Retina (tissue), 1 donor: Measurements from ENCODE around the gene IPCEF1.
A peak's percentile ranks its signal among the peaks of the same experiment; 100 is the strongest.
"Not testable (repeated sequence)": the region's sequence is repeated elsewhere in the genome, so short reads cannot be mapped to it uniquely, and the experiment has no call there.

Source experiments
- DNase-seq: peaks from one replicate; pipeline ENCODE4 v3.0.0-alpha.2; 2016

Gene IPCEF1

GRCh38 chr6:154329350-154330170, 27.0 kb downstream of the IPCEF1 start:
- DNase-seq = no peak

- not testable (repeated sequence) for DNase-seq
These were observed 29.3 kb downstream of the IPCEF1 start for GRCh38 chr6:154327313-154327712.

- no peak for DNase-seq
These were observed 31.5 kb downstream of the IPCEF1 start for GRCh38 chr6:154325142-154325541.

GRCh38 chr6:154320181-154320580, 36.4 kb downstream of the IPCEF1 start:
- DNase-seq = no peak

- DNase-seq = peak; percentile 22
These were observed 37.3 kb downstream of the IPCEF1 start for GRCh38 chr6:154319231-154319858.

- DNase-seq = no peak
These were observed 37.9 kb downstream of the IPCEF1 start for GRCh38 chr6:154318721-154319120.

- no peak for DNase-seq
These were observed 40.5 kb downstream of the IPCEF1 start for GRCh38 chr6:154316131-154316530.

- DNase-seq = no peak
These were observed 42.5 kb downstream of the IPCEF1 start for GRCh38 chr6:154314084-154314483.

- DNase-seq = no peak
These were observed 47.6 kb downstream of the IPCEF1 start for GRCh38 chr6:154308986-154309385.

GRCh38 chr6:154307696-154308425, 48.7 kb downstream of the IPCEF1 start:
- no peak for DNase-seq

GRCh38 chr6:154307147-154307546, 49.5 kb downstream of the IPCEF1 start:
- DNase-seq = not testable (repeated sequence)

GRCh38 chr6:154306696-154307095, 49.9 kb downstream of the IPCEF1 start:
- DNase-seq = no peak

- DNase-seq = no peak
These were observed 52.4 kb downstream of the IPCEF1 start for GRCh38 chr6:154304191-154304590.

- not testable (repeated sequence) for DNase-seq
These were observed 53.0 kb downstream of the IPCEF1 start for GRCh38 chr6:154303642-154304041.

- no peak for DNase-seq
These were observed 54.5 kb downstream of the IPCEF1 start for GRCh38 chr6:154301839-154302752.

- no peak for DNase-seq
These were observed 55.4 kb downstream of the IPCEF1 start for GRCh38 chr6:154301086-154301625.

- DNase-seq = no peak
These were observed 58.3 kb downstream of the IPCEF1 start for GRCh38 chr6:154298297-154298696.

- no peak for DNase-seq
These were observed 58.9 kb downstream of the IPCEF1 start for GRCh38 chr6:154297721-154298120.

- DNase-seq = no peak
These were observed 59.4 kb downstream of the IPCEF1 start for GRCh38 chr6:154297210-154297609.

- DNase-seq = no peak
These were observed 60.9 kb downstream of the IPCEF1 start for GRCh38 chr6:154295733-154296132.

GRCh38 chr6:154292855-154293519, 63.6 kb downstream of the IPCEF1 start:
- no peak for DNase-seq

- no peak for DNase-seq
These were observed 64.5 kb downstream of the IPCEF1 start for GRCh38 chr6:154292066-154292465.
